ENCODE results near the gene SORCS3.

SORCS3 gene

GRCh38 chr10:105150259-105150880 lies 509.3 kb downstream of the SORCS3 start:
- TF ChIP-seq CTCF (IDR thresholded peaks at IDR 0.05), result no peak
- Mint-ChIP-seq H3K27ac (no peak overlapping the region), H3K27me3 (ENCODE audit: low read depth, poor library complexity) (no peaks in the 10 kb centered on the region), H3K9me3 (no peaks in the 10 kb centered on the region), H3K4me3 (no peak overlapping the region), H3K4me1 (no peaks in the 10 kb centered on the region), H3K36me3 (ENCODE audit: low read depth) (no peaks in the 10 kb centered on the region)
- no peak for DNase-seq

- H3K4me3 Mint-ChIP-seq, result no peak overlapping the region
- no peaks in the 10 kb centered on the region for H3K9me3 Mint-ChIP-seq
- no peak for TF ChIP-seq CTCF (IDR thresholded peaks at IDR 0.05)
- no peak for DNase-seq
- H3K36me3 Mint-ChIP-seq (ENCODE audit: low read depth), result no peaks in the 10 kb centered on the region
- H3K4me1 Mint-ChIP-seq, result peaks cover 6% of the 10 kb centered on the region
- H3K27me3 Mint-ChIP-seq (ENCODE audit: low read depth, poor library complexity), result no peaks in the 10 kb centered on the region
- no peak overlapping the region for H3K27ac Mint-ChIP-seq
These were observed 513.6 kb downstream of the SORCS3 start for GRCh38 chr10:105154736-105155135.

- H3K9me3 Mint-ChIP-seq, result no peaks in the 10 kb centered on the region
- H3K36me3 Mint-ChIP-seq (ENCODE audit: low read depth), result no peaks in the 10 kb centered on the region
- peaks cover 2% of the 10 kb centered on the region for H3K27me3 Mint-ChIP-seq (ENCODE audit: low read depth, poor library complexity)
- no peak overlapping the region for H3K4me3 Mint-ChIP-seq
- no peak for DNase-seq
- TF ChIP-seq CTCF (IDR thresholded peaks at IDR 0.05), result no peak
- H3K27ac Mint-ChIP-seq, result no peak overlapping the region
- peaks cover 6% of the 10 kb centered on the region for H3K4me1 Mint-ChIP-seq
These were observed 518.2 kb downstream of the SORCS3 start for GRCh38 chr10:105159268-105159667.

- Mint-ChIP-seq H3K27ac (no peak overlapping the region), H3K27me3 (ENCODE audit: low read depth, poor library complexity) (peaks cover 2% of the 10 kb centered on the region), H3K4me1 (peaks cover 6% of the 10 kb centered on the region), H3K36me3 (ENCODE audit: low read depth) (no peaks in the 10 kb centered on the region), H3K4me3 (no peak overlapping the region), H3K9me3 (no peaks in the 10 kb centered on the region)
- DNase-seq, result no peak
- no peak for TF ChIP-seq CTCF (IDR thresholded peaks at IDR 0.05)
These were observed 520.1 kb downstream of the SORCS3 start for GRCh38 chr10:105161149-105161548.

GRCh38 chr10:105161767-105162166 lies 520.7 kb downstream of the SORCS3 start:
- peaks cover 2% of the 10 kb centered on the region for H3K27me3 Mint-ChIP-seq (ENCODE audit: low read depth, poor library complexity)
- H3K4me1 Mint-ChIP-seq, result peaks cover 6% of the 10 kb centered on the region
- no peak overlapping the region for H3K27ac Mint-ChIP-seq
- TF ChIP-seq CTCF (IDR thresholded peaks at IDR 0.05), result no peak
- H3K4me3 Mint-ChIP-seq, result no peak overlapping the region
- H3K36me3 Mint-ChIP-seq (ENCODE audit: low read depth), result no peaks in the 10 kb centered on the region
- DNase-seq, result no peak
- H3K9me3 Mint-ChIP-seq, result no peaks in the 10 kb centered on the region

GRCh38 chr10:105170521-105170920 lies 529.4 kb downstream of the SORCS3 start:
- H3K9me3 Mint-ChIP-seq, result no peaks in the 10 kb centered on the region
- no peak for TF ChIP-seq CTCF (IDR thresholded peaks at IDR 0.05)
- H3K36me3 Mint-ChIP-seq (ENCODE audit: low read depth), result no peaks in the 10 kb centered on the region
- no peak for DNase-seq
- no peaks in the 10 kb centered on the region for H3K27me3 Mint-ChIP-seq (ENCODE audit: low read depth, poor library complexity)
- no peak overlapping the region for H3K4me3 Mint-ChIP-seq
- no peaks in the 10 kb centered on the region for H3K4me1 Mint-ChIP-seq
- H3K27ac Mint-ChIP-seq, result no peak overlapping the region
